Ammon's horn (tissue), 1 donor: ENCODE measurements around the gene SLC7A6.

ENCODE experiments used
- DNase-seq: peaks from one replicate; pipeline ENCODE4 v3.0.0-alpha.2; 2016; ENCODE audit warnings: low spot score

Gene SLC7A6

DNA sequence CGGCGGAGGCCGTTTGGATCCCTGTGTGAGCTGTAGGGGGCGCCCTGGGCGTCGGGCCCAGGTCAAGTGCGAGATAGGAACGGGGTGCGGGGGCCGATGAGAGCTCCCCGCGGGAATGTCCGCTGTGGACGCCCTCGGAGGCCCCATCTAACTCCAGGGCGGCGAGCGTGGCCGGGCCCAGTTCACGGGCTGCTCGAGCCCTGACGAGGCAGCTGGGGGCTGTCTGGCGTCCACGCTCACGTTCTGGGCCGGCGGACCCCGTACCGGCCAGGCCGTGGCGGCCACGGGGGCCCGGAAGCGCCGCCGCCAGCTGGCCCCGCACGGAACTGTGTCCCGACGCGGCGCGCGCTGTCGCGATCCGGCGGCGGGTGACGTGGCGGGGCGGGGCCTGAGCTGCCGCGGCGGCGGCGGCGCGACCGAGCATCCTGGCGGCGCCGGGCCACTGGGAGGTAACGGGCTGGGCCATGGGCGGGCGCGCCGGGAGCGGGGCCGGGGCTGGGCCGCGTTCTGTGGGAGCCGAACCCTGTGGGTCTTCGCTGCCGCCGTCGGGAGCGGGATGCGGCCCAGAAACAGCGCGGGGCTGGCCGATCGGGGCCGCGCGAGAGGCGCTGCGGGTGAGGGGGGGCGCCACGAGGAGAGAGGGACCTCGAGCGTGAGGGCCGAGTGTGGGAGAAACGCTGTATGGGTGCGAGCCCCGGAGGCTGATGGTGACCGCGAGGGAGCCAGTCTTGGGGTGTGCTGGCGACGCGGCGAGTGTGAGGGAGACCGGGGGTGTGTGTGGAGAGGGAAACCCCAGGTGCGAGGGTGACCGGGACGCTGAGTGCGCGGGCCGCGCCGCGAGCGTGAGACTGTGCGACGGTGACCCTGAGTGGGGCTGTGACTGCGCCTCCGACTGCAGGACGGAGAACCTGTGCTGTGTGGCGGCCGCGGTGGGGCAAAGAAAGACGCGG, at the start of gene SLC7A6:
Gene SLC7A6 (plus strand): TSS at position 399 of the 950 bp plus-strand sequence. CDS start 10,201 bp downstream, outside the sequence.
- DNase-seq = peak; percentile 78

DNA sequence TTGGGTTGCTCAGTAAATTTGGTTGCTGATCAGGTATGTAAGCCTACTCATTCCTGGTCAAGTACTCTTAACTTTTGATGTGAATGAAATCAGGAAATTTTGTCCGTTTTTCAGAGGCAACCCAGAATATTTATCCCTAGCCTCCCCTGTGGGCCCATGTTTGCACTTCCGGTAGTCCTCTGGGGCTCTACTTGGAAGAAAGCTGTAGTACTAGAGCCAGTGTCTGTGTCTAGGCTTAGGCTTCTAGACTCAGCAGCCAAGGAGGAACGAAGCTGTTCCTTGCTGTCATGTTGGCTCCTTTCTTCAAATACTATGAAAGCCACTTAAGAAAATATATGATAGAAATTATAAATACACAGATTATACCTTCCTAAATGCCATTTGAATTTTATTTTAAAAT, 49.6 kb upstream of the SLC7A6 start:
- no peak for DNase-seq

DNA sequence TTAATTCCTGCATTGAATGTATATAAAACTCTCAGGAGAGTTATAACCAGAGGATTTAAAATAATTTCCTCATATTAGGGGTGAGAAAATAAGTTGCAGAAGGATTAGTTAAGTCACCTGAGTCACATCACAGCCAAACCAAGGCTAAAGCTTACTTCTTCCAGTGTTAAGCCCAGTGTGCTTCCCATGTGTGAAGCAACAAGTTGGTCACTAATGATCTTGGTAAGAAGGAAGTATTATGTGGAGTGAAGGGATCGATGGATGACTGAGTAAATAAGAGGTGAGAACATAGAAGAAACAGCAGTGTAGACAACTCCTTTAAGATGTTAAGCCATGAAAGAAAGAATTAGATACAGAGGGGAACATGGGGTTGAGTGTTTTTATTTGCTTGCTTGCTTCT, 49.0 kb upstream of the SLC7A6 start:
- DNase-seq = no peak

DNA sequence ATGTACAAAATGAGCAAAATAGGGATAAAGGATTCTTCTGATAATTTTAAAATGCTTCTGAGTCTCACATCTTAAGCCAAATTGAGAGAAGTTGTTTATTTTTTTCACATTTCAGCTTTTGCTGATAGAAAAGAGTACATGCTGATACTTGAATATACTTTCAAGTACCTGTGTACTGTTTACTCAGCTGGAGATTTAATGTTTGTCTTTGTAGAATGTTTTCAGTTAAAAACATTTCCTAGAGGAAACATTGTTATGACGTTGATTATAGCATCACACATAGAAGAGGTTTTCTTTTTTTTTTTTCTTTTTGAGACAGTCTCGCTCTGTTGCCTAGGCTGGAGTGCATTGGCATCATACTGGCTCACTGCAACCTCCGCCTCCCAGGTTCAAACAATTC, 48.1 kb upstream of the SLC7A6 start:
- DNase-seq = no peak

DNA sequence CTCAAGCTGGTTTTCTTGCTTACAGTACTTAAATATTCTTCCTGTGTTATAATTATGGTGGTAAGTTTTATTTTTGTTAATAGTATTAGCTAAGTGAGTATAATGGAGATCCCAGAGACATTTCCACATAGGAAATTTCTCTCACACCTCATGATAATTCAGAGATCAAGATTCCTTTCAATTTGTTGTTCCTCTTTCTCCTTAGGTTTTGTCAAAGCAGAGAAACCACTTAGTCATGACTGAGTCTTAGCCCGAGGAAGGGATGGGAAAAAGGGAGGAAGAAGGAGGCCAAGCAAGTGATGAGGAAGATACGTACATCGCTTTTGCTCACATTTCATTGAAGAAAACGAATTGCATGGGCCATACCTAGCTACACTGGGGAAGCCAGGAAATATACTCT, 46.8 kb upstream of the SLC7A6 start:
- no peak for DNase-seq

DNA sequence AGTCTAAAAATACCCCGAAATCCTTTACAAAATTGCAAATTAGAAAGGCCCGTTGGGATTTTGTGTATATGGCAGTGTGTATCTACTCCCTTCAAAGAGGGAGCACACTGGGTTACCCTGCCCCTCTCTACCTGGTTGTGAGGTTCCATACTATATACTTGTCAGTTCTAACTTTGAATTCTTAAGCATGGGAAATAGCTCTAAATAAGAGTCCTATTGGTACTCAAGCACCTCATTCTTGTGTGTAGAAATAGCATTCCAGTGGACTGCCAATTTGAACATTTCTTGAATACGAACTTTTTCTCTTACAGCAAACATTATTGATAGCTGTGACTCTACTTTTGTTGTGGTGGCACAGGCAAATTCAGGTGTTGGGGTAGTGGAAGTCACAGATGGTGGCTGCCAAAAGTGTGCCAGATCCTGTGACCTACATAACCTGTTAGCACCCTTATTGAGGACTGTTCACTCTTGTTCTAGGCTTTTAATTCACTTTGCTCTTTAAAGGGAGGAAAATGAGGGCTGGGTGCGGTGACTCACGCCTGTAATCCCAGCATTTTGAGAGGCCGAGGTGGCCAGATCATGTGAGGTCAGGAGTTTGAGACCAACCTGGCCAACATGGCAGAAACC, 44.5 kb upstream of the SLC7A6 start:
- DNase-seq = no peak

DNA sequence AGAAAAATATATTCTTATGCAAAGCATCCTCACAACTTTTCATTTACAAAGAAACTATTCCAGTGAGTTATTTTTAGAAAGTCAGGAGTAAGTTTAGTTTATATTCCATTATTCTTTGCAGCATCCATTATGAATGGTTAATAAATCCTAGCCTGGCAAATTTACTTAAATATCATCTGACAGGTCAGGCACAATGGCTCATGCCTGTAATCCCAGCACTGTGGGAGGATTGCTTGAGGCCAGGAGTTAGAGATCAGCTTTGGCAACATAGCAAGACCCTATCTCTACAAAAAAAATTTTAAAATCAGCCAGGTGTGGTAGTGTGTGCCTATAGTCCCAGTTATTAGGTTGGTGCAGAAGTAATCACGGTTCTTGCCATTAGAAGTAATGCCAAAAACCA, 41.3 kb upstream of the SLC7A6 start:
- no peak for DNase-seq

DNA sequence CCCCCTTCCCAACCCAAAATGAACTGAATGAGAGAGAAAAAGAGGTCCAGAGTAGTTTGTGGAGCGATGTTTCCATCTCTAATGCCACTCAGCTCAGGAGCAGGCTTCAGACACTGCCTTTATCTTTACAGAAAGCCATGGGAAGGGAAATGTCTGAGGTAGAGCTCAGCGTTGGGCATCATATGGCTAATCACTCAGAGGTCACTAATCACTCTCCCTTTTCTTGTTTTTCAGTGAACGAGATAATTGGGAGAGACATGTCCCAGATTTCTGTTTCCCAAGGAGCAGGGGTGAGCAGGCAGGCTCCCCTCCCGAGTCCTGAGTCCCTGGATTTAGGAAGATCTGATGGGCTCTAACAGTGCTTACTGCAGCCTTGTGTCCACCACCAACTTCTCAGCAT, 38.2 kb upstream of the SLC7A6 start:
- no peak for DNase-seq

DNA sequence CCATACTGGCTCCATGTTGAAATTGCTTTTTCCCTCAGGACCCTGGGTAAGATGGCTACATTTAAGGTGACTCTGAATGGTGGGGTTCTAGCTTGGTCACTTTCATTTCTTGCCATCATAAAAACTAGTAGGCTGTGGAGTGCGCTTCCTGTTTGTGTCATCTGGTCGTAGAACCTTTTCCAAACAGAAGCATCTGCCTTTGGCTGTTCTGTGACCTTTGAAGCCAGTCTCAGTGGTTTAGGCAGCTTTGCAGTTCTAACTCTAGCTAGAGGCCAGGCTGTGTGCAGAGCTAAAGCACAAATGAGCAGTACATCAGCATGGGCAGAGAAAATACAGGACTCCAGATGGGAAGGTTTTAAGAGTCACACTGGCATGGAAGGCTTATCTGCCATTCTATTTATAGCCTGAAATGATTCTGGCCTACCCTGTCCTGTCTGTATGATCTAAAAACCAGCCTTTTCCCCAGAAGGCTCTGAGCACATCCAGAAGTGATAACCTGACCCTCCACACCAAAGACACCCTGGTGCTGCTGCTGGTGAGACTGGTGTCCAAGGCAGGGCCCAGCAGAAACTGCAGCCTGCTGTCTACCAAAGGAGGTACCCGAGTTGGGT, 37.0 kb upstream of the SLC7A6 start:
- DNase-seq = no peak

DNA sequence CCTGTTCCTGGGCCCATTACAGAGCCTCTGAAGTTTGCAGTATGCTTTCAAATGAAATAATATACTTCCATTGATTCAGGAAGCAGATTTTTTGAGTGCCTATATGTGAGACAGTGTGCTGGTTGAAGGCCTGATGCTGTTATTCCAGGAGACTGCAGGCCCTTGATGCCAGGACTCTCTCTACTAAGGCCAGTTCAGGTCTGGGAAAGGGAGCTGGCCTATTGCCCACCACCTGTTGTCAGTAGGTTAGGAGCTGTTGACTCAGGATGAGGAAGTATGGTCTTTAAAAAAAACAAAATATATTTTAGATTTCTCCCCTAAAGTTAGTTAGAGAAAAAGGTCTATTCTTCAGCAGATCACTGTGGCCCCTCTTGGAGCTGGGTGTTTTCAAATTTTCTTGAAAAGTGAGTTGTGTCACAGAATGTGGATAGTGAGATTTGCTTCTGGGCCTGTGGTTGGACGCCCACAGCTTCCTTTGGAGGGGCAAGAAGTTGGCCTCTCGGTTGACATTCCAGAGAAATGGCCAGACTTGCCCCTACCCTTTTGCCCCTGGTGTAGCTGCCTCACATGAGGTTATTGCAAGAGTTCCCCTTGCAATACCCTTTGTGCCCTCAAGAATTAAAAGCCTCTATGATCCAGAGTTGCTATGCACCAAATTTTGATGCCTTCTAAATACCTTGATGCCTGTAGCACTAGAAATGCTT, 36.3 kb upstream of the SLC7A6 start:
- DNase-seq = no peak

DNA sequence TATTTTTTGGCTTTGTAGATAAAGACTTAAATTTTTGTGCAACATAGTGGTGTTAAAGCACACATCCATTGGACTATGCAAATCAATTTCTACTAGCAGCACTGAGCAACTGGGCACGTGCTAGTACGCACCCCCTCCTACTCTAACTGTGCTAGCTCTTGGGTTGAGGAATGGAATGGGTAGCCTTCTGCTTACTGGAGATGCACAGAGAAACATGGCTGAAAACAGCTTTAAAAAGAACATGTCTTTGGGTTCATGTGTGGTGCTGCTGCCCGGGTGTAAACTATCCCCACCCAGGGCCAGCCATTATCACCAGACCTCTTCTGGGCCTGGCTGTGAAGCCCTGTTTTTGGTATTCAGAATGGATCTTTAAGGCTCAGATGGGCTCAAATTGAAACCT, 35.7 kb upstream of the SLC7A6 start:
- no peak for DNase-seq

DNA sequence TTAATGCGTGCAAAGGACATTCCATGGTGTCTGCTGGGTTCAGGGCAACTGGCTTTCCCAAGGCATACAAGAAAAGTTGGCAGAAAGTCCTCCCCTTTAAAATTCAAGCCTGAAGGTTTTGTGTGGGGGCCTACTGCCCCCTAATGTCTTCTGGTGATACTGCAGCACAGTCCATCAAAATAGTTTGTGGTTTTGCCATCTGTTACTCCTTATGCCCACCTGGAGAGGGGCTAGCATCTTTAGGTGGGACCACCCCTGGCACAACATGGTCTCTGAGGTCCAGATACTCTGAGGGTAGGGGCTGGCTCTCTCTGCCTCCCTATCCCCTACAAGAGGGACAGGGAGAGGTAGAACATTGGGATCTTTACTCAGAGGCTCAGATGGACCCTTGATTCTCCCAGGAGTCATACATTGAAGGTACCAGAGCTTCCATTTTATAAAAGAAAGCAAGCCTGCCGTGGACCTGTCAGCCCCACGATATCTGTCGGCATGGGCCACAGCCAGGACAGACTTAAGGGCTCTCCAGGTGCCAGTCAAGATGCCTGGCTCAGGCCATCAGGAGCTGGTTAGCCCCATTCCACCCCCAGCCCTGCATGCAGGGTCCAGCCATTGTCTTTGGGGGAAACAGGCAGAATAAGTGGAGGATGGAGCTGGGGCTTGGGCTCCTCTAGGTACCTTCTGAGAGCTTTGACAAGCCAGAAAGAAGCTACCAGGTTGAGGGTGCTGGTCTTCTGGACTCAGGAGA, 34.7 kb upstream of the SLC7A6 start:
- peak; percentile 64 for DNase-seq

DNA sequence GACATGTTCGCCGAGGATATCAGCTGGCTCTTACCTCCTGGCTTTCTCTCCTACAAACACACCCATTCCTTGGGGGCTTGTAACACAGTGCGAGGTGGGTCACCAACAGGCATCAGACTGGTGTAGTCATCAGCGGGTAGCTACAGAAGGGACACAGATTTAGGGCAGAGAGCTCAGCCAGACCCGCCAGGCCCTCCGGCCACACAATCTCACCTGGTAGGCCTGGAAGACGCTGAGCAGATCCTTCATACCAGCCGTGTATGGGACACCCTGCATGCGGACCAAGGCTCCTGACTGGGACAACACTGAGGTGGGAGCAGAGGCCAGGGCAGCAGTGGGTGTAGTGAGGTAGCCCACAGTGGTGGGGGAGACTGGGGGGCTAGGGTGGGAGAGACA, 34.2 kb upstream of the SLC7A6 start:
- DNase-seq = no peak

DNA sequence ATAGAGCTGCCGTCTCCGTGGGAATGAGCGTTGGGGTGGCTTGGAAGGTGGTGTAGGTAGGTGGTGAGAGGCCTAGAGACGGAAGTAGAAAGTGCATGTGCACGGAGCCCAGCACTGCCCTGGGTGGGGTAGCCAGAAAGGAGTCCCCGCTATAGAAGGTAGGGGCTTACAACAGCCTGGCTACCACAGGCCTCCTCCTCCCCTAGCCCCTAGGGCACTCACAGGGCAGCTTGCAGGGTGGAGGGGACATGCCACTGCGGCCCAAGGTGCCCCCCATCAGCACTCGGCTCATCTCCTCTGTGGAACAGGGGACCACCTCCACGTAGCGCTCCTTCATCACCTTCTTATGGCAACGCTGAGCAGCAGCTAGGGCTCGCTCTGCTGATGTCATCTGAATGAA, 33.4 kb upstream of the SLC7A6 start:
- no peak for DNase-seq

DNA sequence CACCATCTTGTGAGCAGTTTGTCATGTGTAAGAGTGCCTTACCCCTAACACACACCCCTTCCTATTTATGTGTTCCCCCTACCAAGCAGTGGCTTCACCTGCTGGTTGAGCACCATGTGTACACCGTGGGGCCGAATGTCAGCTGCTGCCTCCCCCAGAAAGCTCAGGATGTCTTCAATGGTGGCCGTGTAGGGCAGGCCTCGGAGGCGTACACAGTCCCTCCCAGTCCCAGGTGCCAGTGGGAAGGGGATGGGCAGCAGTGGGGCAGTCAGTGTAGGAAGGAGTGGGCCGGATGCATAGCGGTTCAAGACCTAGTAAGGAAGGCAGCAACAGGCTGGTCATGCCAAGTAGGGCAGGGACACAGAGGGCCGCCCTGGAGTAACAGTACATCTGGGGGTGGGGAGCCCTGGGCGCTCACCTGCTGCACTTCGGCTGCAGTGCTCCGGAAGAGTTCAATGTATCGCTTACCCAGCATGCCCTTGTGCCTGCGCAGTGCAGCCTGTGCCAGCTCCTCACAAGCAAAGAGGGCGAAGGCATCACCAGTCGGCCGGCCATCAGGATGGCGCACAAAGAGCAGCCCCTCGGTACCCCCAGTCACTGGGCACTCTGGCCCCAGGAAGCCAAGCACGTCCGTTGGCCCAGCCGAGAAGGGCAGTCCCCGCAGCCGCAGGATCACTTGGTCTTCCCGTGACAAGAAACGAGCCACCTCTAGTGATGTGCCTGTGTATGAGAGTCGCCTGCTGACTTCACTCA, 32.8 kb upstream of the SLC7A6 start:
- DNase-seq = no peak

DNA sequence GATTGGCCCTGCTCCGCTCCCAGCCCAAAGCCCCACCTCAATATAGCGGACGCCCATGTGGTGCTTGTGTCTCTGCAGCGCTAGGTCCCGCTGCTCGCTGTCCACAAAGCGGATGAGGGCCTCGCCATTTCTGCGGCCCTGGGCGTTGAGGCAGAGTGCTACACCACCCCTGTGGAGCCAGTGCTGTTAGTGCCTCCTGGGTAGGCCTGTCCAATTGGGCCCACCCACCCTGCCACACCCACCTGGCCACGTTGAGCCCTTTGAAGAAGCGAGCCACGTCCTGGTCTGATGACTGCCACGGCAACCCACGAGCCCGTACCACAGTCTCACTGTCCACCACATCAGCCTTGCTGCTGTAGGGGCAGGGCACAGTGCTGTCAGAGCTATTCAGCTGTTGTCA, 32.0 kb upstream of the SLC7A6 start:
- no peak for DNase-seq

DNA sequence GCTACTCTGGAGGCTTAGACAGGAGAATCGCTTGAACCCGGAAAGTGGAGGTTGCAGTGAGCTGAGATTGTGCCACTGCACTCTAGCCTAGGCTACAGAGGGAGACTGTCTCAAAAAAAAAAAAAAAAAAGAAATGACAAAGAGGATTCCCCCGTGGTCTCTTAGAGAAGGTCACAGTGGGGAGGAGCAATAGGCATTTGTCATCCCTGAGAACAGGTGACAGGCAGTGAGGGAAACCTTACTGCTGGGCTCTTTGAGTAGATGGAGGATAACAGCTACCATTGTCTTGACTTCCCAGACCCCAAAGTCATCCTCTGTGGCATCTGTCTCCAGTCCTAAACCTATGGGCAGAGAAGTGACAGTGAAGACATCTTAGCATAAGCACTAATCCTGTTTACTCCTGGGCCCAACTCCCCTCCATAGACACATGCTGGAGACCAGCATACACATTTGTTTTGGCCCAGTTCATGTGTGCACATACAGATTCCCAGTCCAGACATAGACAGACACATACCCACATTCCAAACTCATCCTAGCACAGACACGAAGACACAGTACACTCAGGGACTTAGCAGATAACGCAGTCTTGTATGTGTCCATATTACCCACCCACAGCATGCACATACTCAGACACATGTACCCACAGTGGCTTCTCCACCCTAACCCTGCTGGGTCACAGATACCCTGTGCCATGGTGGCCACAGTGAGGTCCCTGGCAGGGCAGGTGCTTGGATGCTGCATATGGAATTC, 31.1 kb upstream of the SLC7A6 start:
- no peak for DNase-seq

DNA sequence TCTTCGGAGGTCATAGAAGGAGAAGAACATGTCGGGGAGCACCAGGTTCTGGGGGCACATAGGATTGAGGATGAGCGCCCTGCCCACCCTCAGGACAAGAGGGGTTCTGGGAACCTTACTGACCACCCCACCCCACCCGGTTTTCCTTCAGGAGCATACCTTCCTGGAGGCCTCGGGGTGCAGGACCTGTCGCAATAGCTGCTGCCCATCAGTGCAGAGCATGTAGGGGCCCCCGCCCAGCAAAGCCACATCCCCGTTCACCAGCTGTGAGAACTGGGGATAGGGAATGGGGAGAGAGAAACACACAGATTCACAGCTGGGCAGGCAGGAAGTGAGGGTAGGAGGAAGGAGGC, 30.5 kb upstream of the SLC7A6 start:
- no peak for DNase-seq

DNA sequence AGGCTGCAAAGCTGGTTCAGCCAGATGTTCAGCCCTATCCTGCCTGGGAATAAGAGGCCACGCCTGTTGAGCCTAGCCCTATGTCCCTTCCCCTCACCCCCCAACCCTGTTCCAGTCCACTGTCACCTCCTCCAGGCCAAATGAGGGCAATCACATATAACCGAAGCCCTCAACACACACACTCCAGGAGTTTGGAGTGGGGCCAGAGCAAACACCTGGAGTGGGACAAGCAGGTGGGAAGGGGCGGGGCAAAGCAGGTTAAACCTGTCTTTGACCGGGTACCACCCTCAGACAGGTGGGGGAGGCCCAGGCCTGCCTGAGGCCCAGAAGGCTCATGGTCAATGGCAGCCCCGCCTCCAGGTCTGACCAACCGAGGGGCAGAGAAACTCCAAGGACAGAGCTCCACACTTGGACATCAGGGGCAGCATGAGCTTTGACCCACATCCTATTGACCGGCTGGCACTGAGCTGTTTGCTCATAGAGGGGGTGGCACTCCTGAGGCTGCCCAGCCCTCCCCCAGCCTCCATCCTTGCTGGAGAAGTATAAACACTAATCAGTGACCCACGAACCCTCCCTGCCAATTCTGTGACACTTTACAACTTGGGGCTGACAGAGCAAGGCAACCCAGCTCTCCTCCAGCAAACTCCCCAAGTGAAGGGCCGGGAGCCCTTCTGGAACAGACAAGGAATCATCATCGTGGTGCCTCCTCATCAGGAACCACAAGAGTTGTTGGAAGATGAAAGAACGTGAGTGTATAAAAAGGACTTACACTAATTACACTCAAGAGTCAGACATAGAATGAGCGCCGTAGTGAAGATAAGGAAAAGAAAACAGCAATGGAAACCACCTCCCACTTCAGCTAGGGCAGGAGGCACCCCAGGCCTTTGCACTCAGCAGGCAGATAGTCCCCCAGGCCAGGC, 29.9 kb upstream of the SLC7A6 start:
- no peak for DNase-seq
